Astrocyte (in vitro differentiated cells and primary cell): Measurements from ENCODE around the gene FRY. TPM values are rescaled to one million over a fixed set of nuclear protein-coding genes. Genes with fewer than 3 reads are reported as not detected.

ENCODE experiments used
- DNase-seq: peaks from one replicate; pipeline ENCODE4 v3.0.0-alpha.2; 2010; ENCODE audit warnings: low read depth
- FAIRE-seq: peaks from 2 replicates; lab custom pipeline; 2011; peaks lifted over from hg19 to GRCh38; lab: Jason Lieb, UNC
- H2AFZ ChIP-seq: 2 replicates; pipeline ENCODE4 v1.6.0; 2012; ENCODE audit warnings: low read depth, low read length, inconsistent platforms
- H3K27ac ChIP-seq: 2 replicates; pipeline ENCODE4 v1.5.1; 2011; ENCODE audit warnings: low read depth, low read length, inconsistent platforms
- H3K27me3 ChIP-seq: 2 replicates; pipeline ENCODE4 v1.6.0; 2011; ENCODE audit warnings: low read length, inconsistent platforms; ENCODE audit not compliant: insufficient read depth
- H3K36me3 ChIP-seq: 2 replicates; pipeline ENCODE4 v1.5.1; 2011; ENCODE audit warnings: low read length, inconsistent platforms; ENCODE audit not compliant: insufficient read depth
- H3K4me1 ChIP-seq: 2 replicates; pipeline ENCODE4 v1.5.1; 2011; ENCODE audit warnings: low read length, inconsistent platforms; ENCODE audit not compliant: insufficient read depth
- H3K4me2 ChIP-seq: 2 replicates; pipeline ENCODE4 v1.6.0; 2012; ENCODE audit warnings: low read length, inconsistent platforms
- H3K4me3 ChIP-seq: 2 replicates; pipeline ENCODE4 v1.5.1; 2011; ENCODE audit warnings: low read depth, mild to moderate bottlenecking, low read length, inconsistent platforms; ENCODE audit not compliant: insufficient read depth
- H3K79me2 ChIP-seq: 2 replicates; pipeline ENCODE4 v1.6.0; 2012; ENCODE audit warnings: mild to moderate bottlenecking, low read length, inconsistent platforms; ENCODE audit not compliant: insufficient read depth
- H3K9ac ChIP-seq: 2 replicates; pipeline ENCODE4 v1.6.0; 2012; ENCODE audit warnings: mild to moderate bottlenecking, low read length, inconsistent platforms
- H3K9me3 ChIP-seq: 2 replicates; pipeline ENCODE4 v1.5.1; 2012; ENCODE audit warnings: low read depth, mild to moderate bottlenecking, low read length, inconsistent platforms; ENCODE audit not compliant: insufficient read depth
- H4K20me1 ChIP-seq: 2 replicates; pipeline ENCODE4 v1.6.0; 2012; ENCODE audit warnings: low read length, inconsistent platforms; ENCODE audit not compliant: insufficient read depth
- H3K27ac Mint-ChIP-seq: one replicate; pipeline ENCODE4 v1.8.0; 2021; ENCODE audit warnings: mild to moderate bottlenecking, mixed read lengths; ENCODE audit not compliant: unreplicated experiment
- H3K27me3 Mint-ChIP-seq: one replicate; pipeline ENCODE4 v1.8.0; 2021; ENCODE audit warnings: low read depth, mixed read lengths; ENCODE audit not compliant: unreplicated experiment
- H3K36me3 Mint-ChIP-seq: one replicate; pipeline ENCODE4 v1.8.0; 2021; ENCODE audit warnings: low read depth, mixed read lengths; ENCODE audit not compliant: unreplicated experiment
- H3K4me1 Mint-ChIP-seq: one replicate; pipeline ENCODE4 v1.8.0; 2021; ENCODE audit warnings: low read depth, mixed read lengths; ENCODE audit not compliant: unreplicated experiment
- H3K4me3 Mint-ChIP-seq: one replicate; pipeline ENCODE4 v1.8.0; 2021; ENCODE audit warnings: mild to moderate bottlenecking, moderate library complexity, mixed read lengths; ENCODE audit not compliant: unreplicated experiment
- H3K9me3 Mint-ChIP-seq: one replicate; pipeline ENCODE4 v1.8.0; 2021; ENCODE audit warnings: mild to moderate bottlenecking, mixed read lengths; ENCODE audit not compliant: unreplicated experiment
- EZH2 ChIP-seq: IDR thresholded peaks from 2 replicates; pipeline ENCODE4 v1.6.1; 2012; ENCODE audit warnings: mild to moderate bottlenecking, low read length, inconsistent platforms; ENCODE audit not compliant: insufficient read depth
- total RNA-seq: library from RNA; stranded (reverse); gene quantifications from 2 replicates; pipeline ENCODE4 v1.2.1, GENCODE V29; 2021
- TF ChIP-seq, protein P1 (sequence below): IDR thresholded peaks from 2 replicates; pipeline ENCODE4 v1.5.1; 2011; ENCODE audit warnings: low read depth, mild to moderate bottlenecking, inconsistent platforms, low read length, moderate library complexity; ENCODE audit not compliant: insufficient read depth

FRY gene
- total RNA-seq, 1 donor from 2014 or later: 4.6 TPM

DNA sequence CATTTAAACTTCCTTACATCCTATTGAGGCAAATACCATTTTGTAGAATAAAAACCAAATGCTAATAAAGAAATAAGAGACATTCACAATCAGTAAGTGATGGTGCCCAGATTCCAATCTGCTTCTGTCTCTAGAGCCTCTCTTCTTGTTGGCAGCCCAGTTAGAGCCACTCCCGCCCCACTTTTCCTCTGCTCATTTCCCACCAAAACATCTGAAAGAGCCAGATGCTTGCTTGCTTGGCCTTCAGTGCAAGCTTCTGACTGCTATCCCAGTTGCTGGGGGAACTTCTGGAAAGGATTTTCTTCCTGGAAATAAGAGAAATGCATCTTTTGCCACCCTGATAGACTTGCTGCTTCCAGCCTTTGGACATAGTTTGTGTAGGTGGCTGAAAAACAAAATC lies 12.9 kb downstream of the FRY start:
- Histone ChIP-seq H3K4me1 (peaks cover 10% of the 10 kb centered on the region), H3K27ac (no peak overlapping the region), H3K79me2 (no peaks in the 10 kb centered on the region), H4K20me1 (no peaks in the 10 kb centered on the region), H3K9me3 (no peaks in the 10 kb centered on the region), H3K4me3 (no peak overlapping the region), H3K9ac (no peak overlapping the region), H3K4me2 (no peak overlapping the region), H3K36me3 (no peaks in the 10 kb centered on the region), H2AFZ (no peak overlapping the region), H3K27me3 (no peaks in the 10 kb centered on the region)
- no peak overlapping the region for H3K4me3 Mint-ChIP-seq
- FAIRE-seq (no peak), DNase-seq (no peak)
- no peaks in the 10 kb centered on the region for H3K27me3 Mint-ChIP-seq
- peaks cover 14% of the 10 kb centered on the region for H3K4me1 Mint-ChIP-seq
- TF ChIP-seq, protein P1, sequence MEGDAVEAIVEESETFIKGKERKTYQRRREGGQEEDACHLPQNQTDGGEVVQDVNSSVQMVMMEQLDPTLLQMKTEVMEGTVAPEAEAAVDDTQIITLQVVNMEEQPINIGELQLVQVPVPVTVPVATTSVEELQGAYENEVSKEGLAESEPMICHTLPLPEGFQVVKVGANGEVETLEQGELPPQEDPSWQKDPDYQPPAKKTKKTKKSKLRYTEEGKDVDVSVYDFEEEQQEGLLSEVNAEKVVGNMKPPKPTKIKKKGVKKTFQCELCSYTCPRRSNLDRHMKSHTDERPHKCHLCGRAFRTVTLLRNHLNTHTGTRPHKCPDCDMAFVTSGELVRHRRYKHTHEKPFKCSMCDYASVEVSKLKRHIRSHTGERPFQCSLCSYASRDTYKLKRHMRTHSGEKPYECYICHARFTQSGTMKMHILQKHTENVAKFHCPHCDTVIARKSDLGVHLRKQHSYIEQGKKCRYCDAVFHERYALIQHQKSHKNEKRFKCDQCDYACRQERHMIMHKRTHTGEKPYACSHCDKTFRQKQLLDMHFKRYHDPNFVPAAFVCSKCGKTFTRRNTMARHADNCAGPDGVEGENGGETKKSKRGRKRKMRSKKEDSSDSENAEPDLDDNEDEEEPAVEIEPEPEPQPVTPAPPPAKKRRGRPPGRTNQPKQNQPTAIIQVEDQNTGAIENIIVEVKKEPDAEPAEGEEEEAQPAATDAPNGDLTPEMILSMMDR: no peak
- TF ChIP-seq EZH2: no peak
- H3K36me3 Mint-ChIP-seq: no peaks in the 10 kb centered on the region
- no peak overlapping the region for H3K27ac Mint-ChIP-seq
- H3K9me3 Mint-ChIP-seq: peaks cover 1% of the 10 kb centered on the region

DNA sequence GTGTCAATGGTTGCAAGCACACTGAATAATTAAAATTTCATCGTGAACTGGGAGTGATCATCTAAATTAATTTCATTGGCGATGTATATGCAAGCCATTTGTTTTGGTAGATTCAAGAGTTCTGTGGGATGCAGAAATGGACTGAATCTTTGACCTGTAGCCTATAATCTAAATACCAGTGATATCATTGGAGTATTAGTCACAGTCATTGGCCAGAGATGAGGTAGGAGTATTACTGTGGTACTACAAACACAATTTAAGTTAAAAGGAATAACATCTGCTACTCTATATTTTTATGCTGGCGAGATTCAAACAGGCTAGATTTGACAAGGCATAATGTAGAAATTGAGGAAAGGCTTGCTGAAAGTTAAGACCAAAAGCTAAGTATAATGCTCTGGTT lies 14.0 kb downstream of the FRY start:
- Mint-ChIP-seq H3K4me3 (no peak overlapping the region), H3K9me3 (peaks cover 1% of the 10 kb centered on the region), H3K27ac (no peak overlapping the region), H3K4me1 (peaks cover 13% of the 10 kb centered on the region), H3K36me3 (no peaks in the 10 kb centered on the region), H3K27me3 (no peaks in the 10 kb centered on the region)
- DNase-seq: no peak
- Histone ChIP-seq H3K4me1 (peaks cover 10% of the 10 kb centered on the region), H3K4me2 (no peak overlapping the region), H3K27ac (no peak overlapping the region), H3K27me3 (no peaks in the 10 kb centered on the region), H3K9me3 (no peaks in the 10 kb centered on the region), H3K79me2 (no peaks in the 10 kb centered on the region), H2AFZ (no peak overlapping the region), H3K9ac (no peak overlapping the region), H4K20me1 (no peaks in the 10 kb centered on the region), H3K4me3 (no peak overlapping the region), H3K36me3 (no peaks in the 10 kb centered on the region)
- no peak for FAIRE-seq
- TF ChIP-seq EZH2: no peak
- TF ChIP-seq, protein P1: no peak

DNA sequence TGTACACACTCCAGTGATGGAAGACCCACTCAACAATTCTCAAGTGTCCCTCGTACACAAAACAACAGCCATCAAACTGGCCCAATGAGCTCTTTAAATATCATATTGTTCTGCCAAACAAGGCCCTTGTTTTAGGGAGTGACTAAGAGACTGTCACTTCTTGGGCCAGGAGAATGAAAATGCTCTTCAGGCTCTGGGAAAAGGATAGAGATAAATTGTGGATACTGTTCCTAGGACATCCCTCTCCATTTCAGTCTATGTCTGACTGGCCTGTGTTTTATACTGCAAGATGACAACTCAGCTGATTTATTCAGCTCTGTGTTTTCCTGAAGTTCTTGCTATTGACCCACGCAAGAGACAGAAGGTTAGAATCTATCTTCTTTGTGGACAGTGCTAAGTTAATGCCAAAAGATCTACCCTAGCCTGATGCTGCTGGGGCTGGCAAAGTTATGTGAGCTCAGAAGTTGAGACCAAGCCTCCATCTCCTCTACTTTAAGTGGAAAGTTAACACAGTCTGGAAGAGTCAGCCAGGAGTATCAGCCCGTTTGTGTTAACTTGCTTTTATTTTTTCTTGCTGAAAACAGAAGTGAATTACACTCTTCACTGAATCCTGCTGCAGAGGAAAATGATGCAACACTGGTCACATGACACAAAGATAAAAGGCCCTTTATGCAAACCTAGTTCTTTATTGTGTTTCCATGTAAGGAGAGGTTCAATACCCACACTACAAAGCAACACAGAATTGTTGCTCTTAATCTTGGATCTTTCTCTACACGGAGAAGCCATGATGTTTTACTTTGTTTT lies 14.6 kb downstream of the FRY start:
- H3K4me1 Mint-ChIP-seq: peaks cover 11% of the 10 kb centered on the region

More for the DNA sequence above, 14.6 kb downstream of the FRY start:
- H3K36me3 Mint-ChIP-seq: no peaks in the 10 kb centered on the region
- H3K27ac Mint-ChIP-seq: peak overlapping the region; percentile 77
- Histone ChIP-seq H3K27ac (no peak overlapping the region), H3K9me3 (no peaks in the 10 kb centered on the region), H3K27me3 (no peaks in the 10 kb centered on the region), H4K20me1 (no peaks in the 10 kb centered on the region), H3K79me2 (no peaks in the 10 kb centered on the region), H3K4me3 (no peak overlapping the region), H3K4me2 (peak overlapping the region; percentile 18), H3K9ac (no peak overlapping the region), H3K4me1 (peaks cover 10% of the 10 kb centered on the region), H2AFZ (peak overlapping the region; percentile 26), H3K36me3 (no peaks in the 10 kb centered on the region)
- DNase-seq (peak; percentile 42), FAIRE-seq (no peak)
- no peaks in the 10 kb centered on the region for H3K27me3 Mint-ChIP-seq
- peaks cover 1% of the 10 kb centered on the region for H3K9me3 Mint-ChIP-seq
- no peak for TF ChIP-seq EZH2
- TF ChIP-seq, protein P1: no peak
- no peak overlapping the region for H3K4me3 Mint-ChIP-seq
